ENCODE results near the gene MYDGF.

The MYDGF gene

DNA sequence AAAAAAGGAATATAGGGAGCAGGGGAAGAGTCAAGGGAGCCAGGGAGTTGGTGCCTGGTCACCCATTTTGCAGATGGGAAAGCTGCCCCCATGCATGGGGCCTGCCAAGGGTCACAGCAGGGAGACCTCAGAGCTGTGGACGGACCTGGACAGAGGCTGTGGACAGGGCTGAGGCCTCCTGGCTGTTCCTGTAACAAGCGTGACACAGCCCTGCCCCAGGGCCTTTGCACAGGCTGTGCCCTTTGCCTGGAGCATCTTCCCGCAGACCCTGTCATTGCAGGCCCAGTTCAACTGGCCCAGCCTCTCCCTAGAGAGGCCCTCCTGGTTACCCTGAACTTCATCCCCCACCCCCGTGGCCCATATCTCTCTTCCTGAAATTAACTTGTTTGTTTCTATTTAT lies 24.4 kb downstream of the MYDGF start:
- DNase-seq = no peak

DNA sequence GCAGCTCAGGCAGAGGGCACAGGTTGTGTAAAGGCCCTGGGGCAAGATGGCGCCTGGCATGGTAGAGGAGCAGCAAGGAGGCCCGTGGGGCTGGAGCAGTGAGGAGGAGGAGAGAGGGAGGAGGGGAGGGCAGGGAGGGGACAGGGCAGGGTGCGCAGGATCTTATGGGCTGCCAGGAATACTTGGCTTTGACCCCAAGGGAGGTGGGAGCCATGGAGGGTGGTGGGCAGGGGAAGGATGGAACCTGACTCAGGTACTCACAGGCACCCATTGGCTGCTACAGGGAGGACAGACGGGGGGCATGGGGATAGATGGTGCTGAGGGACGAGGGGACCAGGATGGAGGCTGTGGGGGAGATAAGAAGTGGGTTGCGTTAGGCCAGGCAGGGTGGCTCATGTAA lies 27.5 kb downstream of the MYDGF start:
- DNase-seq = no peak

DNA sequence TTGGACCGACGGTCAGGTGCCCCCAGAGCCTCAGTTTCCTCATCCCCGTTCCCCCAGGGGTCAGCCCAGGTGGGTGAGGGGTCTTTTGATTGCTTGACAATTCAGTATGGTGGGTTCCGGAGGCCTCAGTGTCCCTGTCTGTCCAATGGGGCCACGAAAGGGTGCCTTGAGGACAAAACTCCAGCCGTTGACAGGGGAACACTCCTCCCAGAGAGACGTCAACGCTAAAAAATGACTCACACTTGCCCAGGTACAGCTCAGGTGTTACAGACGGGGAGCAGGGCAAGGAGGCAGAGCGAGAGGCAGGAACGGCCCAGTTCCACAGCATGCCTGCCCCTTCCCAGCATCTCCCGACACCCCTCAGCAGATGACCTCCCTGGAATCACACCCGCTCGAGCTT lies 29.0 kb downstream of the MYDGF start:
- DNase-seq = no peak

DNA sequence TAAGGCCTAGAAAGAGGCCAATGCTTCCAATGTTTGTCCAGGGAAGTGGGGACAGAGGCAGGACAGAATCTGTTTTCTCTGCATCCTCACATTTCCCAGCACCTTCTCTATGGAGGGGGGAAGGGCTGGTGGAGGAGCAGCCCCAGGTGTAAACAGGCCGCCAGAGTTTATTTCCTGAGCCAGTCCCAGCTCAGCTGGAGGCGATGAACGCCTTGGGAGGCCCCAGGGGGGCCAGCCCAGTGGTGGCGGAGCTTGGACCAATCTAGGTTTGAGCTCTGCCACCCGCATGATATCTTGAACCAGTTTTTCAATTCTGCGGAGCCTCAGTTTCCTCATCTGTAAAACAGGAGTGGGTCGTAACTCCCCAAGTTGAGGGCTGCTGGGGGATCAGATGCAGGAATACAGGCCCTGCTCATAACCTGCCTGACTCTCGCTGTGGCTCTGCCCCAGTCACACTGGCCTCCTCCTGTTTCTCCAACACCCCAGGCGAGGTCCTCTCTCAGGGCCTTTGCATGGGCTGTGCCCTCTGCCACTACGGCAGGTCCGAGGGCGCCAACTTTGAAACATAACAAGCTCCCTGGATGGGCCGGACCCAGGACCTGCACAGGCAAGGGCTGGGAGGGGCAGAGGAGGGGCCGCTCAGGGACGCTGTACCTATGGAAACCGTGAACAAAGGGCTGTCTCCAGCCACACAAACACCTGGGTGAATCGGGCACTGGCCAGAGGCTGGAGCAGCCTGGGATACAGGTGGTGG lies 29.7 kb downstream of the MYDGF start:
- no peak for DNase-seq

DNA sequence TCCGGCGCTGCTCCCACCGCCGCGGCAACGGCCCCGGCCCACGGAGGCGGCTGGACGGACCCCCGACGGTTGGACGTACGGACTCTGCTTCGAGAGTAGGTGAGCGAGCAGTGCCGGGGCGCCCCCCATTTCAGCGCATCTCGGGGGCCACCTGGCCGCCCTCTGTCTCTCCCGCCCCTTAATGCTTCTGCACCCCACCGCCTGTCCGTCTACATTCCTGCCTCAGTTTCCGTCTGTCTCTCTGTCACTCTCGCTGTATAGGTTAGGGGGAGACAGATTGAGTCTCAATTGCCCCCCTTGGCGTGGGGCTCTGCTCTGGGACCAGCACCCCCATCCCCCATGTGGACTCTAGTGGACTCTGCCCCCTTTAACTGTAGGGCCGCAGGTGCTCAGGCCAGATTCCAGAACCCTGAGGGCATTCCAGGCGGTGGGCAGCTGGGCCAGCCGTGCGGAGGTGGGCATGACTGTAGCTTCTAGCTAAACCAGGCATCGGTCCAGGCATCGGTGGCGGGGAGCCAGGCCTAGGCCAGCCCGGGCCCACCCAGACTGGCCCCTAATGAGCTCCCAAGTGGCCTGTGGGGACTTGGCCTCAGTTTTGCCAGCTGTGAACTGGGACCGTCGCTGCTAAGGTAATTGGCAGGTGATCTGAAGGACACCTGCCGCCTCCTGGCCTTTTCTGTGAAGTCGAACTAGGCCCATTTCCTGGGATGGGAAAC lies 30.5 kb downstream of the MYDGF start:
- peak in 6 of 56 donors; percentile 5 to 27 (median 11) for DNase-seq

DNA sequence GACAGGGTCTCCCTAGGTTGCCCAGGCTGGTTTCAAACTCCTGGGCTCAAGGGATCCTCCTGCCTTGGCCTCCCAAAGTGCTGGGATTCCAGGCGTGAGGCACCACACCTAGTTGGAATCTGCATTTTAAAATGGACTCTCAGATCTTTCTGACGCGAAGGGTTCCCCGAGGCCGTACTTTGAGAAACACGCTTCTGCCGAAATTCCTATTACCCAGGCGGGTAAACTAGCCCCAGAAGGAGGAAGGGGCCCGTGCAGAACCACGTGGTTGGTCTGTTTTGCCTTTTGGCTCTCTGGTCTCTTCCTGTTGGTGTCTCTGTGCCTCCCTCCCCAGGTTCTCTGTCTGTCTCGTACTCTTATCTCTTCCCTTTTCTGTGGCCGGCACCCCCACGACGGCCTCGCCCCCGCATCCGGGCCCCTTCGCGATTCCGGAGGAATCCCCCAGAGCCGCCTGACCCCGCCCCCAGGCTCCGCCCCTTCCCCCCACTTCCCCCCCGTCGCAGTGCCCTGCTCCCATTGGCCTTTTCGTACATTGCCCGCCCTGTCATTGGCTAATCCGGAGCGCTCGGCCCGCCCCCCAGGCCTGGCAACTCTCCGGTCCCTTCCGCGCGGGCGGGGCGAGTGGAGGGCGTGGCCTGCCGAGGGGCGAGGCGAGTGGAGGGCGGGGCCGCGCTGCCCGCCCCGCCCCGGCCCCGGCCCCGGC lies 31.2 kb downstream of the MYDGF start, which contains the start of gene TNFAIP8L1:
Gene TNFAIP8L1 (plus strand): TSS at position 689 of the 703 bp plus-strand sequence. CDS start 12,354 bp downstream, outside the sequence.
- peak; percentile 8 to 95 (median 86) for DNase-seq

DNA sequence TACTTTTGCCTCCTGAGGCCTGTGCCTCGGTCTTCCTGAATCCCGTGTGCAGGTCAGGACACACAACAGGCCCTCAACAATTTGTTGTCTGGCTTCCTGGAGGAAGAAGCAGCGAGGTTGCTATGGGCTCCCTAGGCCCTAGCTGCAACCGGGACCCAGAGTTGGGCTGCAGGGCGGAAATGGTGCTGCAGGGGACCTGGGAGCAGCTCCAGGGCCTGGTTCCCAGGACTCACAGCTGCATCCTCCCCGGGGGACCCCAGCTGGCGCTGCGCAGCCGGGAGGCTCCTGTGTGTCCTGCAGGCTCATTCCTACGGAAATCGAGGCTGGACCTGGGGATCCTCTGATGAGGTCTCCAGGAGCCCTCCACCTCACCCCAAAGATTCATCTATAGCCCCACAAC lies 31.8 kb downstream of the MYDGF start:
- DNase-seq = no peak

DNA sequence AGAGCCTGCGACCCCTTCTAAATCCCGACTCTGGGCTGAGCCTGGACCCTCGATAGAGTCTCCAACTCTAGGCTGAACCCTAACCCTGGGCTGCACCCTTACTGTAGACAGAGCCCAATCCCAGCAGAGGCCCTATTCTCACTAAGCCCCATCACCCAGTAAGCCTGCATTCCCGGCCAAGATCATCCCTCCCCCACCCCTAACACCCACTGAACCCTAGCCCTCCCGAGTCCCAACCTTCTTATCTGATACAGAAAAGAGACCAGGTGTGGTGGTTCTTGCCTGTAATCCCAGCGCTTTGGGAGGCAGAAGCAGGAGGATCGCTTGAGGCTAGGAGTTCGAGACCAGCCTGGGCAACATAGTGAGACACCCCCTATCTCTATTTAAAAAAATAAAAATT lies 33.4 kb downstream of the MYDGF start:
- no peak for DNase-seq

DNA sequence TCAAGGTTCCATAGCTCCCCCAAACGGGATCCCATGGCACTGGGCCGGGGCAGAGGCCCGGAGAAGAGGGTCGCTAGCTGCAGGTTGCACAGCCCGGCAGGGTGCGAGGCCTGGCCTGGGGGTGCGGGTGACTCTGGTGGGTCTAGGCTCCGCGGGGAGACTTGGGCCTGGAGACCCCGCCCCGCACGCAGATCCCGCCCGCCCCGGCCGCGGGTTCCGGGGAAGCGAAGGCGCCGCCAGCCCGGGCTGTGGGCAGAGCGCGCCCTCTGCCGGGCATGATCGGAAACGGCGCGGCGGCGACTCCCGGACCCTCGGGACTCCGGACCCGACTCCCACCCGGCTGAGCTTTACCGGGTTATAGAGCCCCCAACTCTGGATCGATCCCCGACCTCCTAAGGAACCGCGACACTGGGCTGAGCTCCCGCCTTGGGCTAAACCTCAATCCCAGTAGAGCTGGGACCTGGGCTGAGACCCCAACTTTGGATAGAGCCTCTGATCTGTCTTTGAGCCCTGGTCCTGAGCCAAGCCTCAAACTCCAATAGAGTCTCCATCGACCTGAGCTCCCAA lies 33.9 kb downstream of the MYDGF start:
- peak in 32 of 56 donors; percentile 8 to 72 (median 34) for DNase-seq

DNA sequence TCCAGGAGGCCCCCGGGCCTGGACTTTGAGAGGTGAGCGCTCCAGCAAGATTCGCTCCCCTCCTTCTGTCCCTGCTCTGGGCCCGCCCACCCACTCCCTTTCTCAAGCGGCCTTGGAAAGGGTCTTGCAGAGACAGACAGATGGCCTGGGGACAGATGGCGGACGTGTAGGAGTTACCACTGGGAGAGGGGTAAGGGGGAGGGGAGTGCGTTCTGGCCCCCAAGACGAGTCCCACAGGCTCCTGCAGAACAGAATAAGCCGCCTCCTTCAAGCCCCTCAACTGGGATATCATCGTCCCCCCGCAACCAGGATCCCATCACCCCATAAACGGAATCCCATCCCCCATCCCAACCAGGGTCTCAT lies 34.4 kb downstream of the MYDGF start:
- DNase-seq = no peak

DNA sequence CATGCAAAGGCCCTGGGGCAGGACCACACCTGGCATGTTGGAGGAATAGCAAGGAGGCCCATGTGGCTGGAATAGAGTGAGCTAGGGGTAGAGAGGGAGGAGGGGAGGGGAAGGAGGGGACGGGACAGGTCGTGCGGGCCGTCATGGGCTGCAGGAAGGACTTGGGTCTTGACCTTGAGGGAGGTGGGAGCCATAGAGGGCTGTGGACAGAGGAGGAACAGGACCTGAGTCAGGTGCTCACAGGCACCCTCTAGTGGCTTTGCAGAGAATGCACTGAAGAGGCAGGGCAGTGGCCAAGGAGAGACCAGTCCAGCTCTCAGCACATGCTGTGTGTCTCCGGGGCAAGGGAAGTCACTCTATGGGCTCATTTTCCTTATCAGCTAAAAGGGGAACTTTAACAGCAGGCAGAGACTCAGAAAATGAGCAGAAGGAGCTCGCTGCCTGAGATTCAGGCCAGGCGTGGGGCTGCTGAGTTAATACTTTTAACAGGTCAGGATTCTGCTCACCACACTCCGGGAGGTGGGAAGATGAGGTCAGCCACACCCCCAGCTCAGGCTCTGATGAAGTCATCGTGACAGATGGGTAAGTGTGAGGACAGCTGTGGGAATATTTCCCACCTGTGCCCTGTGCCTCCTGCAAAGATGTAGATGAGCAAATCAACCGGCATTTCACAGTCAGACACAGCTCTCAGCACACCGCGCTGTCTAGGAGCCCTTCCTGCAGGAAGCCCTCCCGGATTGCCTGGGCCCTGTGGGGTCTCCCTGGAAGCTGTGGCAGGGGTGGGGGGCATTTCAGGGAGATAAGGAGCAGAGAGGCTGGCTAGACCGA lies 36.8 kb downstream of the MYDGF start:
- DNase-seq = peak in 28 of 56 donors; percentile 9 to 72 (median 22)

DNA sequence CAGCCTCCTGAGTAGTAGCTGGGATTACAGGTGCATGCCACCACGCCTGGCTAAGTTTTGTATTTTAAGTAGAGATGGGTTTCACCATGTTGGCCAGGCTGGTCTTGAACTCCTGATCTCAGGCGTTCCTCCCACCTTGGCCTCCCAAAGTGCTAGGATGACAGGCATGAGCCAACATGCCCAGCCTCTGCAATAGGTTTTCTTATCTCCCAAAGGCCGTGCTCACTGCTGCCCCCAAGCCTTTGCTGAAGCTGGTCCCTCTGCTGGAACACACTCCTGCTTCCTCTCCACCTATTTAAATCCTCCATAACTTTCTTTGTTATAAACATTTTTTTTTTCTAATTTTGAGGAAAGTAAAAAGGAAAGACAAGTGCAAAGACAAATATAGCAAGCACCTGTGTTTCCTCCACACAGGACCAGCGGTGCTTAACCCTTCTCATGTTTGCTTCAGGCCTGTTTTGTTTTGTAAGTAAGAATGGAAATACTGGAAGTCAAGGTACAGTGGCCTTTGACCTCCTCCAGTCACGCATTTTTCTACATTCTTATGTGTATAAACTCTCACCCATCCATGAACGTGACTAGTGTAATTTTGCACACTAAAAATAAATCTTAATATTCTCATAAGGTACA lies 45.3 kb downstream of the MYDGF start:
- DNase-seq = no peak

DNA sequence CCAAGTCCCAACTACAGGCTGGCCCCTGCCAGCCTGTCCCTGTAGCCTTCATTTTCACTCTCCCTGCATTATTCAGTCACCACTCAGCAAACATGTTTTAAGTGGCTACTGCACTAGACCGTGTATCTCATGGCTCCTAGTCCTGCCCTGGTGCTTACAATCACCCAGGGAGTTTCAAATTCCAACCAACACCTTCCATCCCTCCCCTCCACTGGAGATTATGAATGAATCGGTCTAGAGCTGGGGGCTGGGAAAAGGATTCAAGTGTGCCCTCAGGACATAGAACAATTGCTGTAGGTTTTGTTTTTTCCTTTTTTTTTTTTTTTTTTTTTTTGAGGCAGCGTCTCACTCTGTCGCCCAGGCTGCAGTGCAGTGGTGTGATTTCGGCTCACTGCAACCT lies 45.8 kb downstream of the MYDGF start:
- DNase-seq = no peak

DNA sequence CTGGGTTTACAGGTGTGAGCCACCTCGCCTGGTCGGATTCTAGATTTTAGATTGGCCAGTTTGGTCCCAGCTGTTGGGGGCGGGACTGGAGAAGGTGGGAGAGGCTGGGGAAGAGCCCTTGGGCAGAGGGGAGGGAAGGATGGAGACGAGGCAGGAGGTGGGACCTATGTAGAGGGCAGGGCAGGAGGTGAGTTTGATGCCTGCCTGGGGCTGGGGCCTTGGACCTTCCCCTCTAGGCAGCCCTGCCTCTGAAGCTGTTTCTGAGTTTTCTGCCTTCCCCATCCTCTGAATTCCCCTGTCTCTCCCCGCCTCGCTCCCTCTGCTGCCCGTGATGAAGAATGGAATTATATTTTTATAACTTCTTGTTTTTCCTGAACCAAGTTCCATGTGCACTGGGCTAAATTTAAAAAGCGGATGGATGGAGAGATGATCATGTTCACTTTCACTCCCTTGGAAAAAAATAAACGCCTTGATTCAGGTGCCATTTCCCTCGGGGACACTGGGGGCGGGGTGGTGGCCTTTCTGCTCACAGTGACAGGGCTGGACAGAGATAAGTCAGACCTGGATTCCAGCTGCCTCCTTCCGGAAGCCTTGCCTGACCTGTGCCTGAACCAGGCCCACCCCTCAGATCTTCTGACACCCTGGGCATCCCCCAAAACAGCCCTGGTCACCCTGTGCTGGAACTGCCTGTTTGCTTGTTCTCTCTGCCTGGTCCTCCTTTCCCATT lies 47.3 kb downstream of the MYDGF start:
- peak in 1 of 56 donors; percentile 13 for DNase-seq

DNA sequence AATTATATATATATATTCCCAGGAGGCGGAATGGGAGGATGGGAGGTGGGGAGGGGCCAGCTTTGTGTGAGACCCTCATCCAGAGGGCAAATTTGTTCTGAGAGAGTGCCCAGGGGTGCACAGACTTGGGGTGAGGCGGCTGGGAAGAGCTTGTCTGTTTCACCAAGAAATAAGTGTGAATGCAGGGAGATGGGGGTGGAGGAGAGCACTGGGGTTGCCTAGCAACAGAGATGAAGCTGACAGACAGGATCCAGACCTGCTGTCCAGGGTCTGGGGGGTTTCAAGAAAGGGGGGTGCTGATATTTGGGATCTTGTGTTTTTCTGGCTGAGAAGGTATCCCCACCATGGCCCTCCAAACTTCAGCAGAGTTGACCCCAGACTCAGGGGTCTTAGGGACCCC lies 49.5 kb downstream of the MYDGF start:
- DNase-seq = peak in 7 of 56 donors; percentile 2 to 20 (median 6)

DNA sequence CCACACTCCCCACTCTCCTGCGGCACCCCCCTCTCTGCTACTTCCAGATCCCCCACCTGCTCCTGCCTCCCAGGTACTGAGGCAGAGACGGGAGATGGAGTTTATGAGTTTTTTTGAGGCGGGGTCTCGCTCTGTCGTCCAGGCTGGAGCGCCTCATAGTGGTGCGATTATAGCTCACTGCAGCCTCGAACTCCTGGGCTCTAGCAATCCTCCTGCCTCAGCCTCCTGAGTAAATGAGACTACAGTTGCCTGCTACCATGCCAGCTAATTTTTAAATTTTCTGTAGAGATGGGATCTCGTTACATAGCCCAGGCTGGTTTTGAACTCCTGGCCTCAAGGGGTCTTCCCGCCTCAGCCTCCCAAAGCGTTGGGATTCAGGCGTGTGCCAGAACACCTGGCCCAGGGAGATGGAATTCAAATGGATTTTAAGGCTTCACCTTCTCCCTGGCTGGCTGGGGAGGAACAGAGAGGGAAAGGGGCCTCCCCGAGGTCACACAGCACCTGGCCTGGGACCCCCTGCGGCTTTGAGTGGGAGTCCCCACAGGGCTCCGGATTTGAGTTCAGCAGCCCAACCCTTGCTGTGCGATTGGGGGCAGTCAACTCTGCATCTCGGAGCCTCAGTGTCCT lies 50.4 kb downstream of the MYDGF start:
- no peak for DNase-seq

DNA sequence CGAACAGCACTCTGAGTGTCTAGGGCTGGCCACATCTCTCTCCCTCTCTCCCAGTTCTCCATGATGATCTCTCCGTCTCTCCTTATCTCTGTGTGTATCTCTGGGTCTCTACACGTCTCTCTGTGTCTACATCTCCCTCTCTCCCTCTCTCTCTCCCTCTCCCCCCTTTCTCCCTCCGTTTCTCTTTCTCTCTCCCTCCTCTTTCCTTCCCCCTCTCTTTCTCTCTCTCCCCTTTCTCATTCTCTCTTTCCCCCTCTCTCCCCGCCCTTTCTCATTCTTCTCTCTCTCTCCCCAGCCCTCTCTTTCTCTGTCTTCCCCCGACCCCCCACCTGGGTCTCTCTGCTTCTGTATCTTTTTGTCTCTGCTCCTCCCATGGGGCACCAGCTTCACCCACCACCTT lies 52.1 kb downstream of the MYDGF start:
- DNase-seq = no peak

DNA sequence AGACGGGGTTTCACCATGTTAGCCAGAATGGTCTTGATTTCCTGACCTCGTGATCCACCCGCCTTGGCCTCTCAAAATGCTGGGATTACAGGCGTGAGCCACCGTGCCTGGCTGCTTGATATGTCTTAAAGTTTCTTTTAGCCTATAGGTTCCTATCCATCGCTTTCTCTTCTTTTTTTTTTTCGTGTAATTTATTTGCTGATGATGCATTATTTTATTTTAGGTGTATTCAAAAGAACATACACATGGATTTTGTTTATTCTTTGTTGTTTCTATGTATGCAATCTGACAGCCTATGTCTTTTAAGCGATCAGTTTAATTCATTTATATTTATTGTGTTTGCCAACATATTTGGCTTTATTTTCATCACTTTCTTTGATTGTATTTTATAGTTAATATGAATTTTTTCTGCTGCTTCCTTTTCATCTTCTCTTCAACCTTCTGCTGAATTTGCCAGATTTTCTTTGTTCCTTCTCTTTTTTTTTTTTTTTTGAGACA lies 56.8 kb downstream of the MYDGF start:
- DNase-seq = no peak
